Activated B cell treated with CpG ODN at 0.5 μM for 24 hours (primary cell): ENCODE data around the gene PTPN7. TPM values are rescaled to one million over a fixed set of nuclear protein-coding genes. Genes with fewer than 3 reads are reported as not detected.

Experiments
- ATAC-seq: fragments of 200-7000 bp; cut with Tn5 transposase; one replicate; pipeline ENCODE4 v1.10.0; 2021; ENCODE audit warnings: low read depth, mild to moderate bottlenecking, moderate library complexity
- CTCF ChIA-PET: fragments of 350-600 bp; sonication (Branson Sonifier 250); formaldehyde crosslinking; loops from one replicate; lab custom pipeline; 2021; ENCODE audit warnings: antibody characterized with exemption; lab: Charles Lee
- POLR2A ChIA-PET: fragments of 350-600 bp; sonication (Branson Sonifier 250); formaldehyde crosslinking; loops from one replicate; lab custom pipeline; 2021; ENCODE audit warnings: antibody characterized with exemption; lab: Charles Lee
- DNase-seq: peaks from one replicate; pipeline ENCODE4 v3.0.0; 2022
- H3K27ac Mint-ChIP-seq: one replicate; pipeline ENCODE4 v1.8.0; 2020; ENCODE audit warnings: mixed read lengths
- H3K27me3 Mint-ChIP-seq: one replicate; pipeline ENCODE4 v1.8.0; 2021; ENCODE audit warnings: mixed read lengths
- H3K36me3 Mint-ChIP-seq: one replicate; pipeline ENCODE4 v1.8.0; 2021; ENCODE audit warnings: low read depth, mixed read lengths
- H3K4me1 Mint-ChIP-seq: one replicate; pipeline ENCODE4 v1.8.0; 2021; ENCODE audit warnings: mixed read lengths
- H3K4me3 Mint-ChIP-seq: one replicate; pipeline ENCODE4 v1.8.0; 2020; ENCODE audit warnings: mild to moderate bottlenecking, mixed read lengths
- H3K9me3 Mint-ChIP-seq: one replicate; pipeline ENCODE4 v1.8.0; 2020; ENCODE audit warnings: mixed read lengths
- intact Hi-C: fragments of 100-400 bp; cut with micrococcal nuclease; formaldehyde crosslinking; loops from one replicate; pipeline ENCODE4 v1.15.1; 2024
- total RNA-seq: library from RNA; stranded (reverse); gene quantifications from 2 replicates; pipeline ENCODE4 v1.2.3, GENCODE V29; 2022
- TF ChIP-seq, protein P1 (sequence below): fragments of 200-600 bp; IDR thresholded peaks from one replicate; pipeline ENCODE4 v1.8.0; 2022; ENCODE audit warnings: antibody characterized with exemption, mild to moderate bottlenecking

The PTPN7 gene
- total RNA-seq, 1 donor from 2014 or later = 31.0 TPM

DNA sequence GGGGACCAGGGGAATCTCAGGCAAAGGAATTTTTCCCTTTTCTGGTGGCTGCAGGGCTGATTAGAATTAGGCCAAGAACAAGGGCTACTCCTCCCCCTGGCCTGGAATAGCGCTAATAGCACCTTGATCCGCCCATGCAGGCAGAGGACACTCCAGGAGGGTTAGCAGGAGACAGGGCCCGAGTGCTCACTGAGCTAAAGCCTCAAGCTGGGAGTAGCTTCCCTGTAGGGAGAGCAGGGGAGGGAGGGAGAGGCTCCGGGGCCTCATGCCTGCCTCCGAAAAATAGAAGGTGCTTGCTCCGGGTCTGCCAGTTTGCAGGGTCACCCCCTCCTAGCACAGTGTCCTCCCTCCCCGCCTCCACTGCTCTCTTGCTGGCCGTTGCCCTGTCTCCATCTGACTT is 3.8 kb downstream of the PTPN7 start:
- CTCF ChIA-PET = interaction anchor here (2.9 to 3.1 kb wide), 2 partner anchors 157 to 160 kb away, joined by 12 to 29 read pairs; no protein-coding TSS in a partner anchor
- Mint-ChIP-seq H3K4me1 (peaks cover 54% of the 10 kb centered on the region), H3K27me3 (no peaks in the 10 kb centered on the region), H3K27ac (no peak overlapping the region), H3K4me3 (no peak overlapping the region), H3K36me3 (peaks cover 45% of the 10 kb centered on the region), H3K9me3 (no peaks in the 10 kb centered on the region)
- intact Hi-C loops = no loop called here
- no peak for ATAC-seq
- POLR2A ChIA-PET = interaction anchor here (1.0 kb wide), 1 partner anchor 10 kb away, joined by 3 read pairs; no protein-coding TSS in a partner anchor
- DNase-seq = no peak
- TF ChIP-seq, protein P1, sequence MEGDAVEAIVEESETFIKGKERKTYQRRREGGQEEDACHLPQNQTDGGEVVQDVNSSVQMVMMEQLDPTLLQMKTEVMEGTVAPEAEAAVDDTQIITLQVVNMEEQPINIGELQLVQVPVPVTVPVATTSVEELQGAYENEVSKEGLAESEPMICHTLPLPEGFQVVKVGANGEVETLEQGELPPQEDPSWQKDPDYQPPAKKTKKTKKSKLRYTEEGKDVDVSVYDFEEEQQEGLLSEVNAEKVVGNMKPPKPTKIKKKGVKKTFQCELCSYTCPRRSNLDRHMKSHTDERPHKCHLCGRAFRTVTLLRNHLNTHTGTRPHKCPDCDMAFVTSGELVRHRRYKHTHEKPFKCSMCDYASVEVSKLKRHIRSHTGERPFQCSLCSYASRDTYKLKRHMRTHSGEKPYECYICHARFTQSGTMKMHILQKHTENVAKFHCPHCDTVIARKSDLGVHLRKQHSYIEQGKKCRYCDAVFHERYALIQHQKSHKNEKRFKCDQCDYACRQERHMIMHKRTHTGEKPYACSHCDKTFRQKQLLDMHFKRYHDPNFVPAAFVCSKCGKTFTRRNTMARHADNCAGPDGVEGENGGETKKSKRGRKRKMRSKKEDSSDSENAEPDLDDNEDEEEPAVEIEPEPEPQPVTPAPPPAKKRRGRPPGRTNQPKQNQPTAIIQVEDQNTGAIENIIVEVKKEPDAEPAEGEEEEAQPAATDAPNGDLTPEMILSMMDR = no peak

DNA sequence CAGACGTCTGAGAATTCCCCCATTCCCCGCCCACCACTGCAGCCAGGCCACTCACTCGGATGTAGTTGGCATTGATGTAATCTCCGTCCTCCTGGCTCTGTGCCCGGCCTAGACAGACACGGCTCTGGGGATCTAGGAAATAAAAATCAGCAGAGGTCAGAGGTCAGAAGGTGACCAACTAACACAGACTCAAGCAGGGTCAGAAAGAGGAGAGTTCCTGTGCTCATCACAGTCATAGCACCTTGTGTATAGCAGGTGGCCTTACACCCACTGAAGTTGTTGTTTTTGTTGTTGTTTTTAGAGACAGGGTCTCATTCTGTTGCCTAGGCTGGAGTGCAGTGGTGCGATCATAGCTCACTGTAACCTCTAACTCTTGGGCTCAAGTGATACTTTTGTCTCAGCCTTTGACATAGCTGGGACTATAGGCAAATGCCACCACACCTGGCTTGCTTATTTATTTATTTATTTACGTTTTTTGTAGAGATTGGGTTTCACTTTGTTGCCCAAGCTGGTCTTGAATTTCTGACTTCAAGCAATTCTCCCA is 4.9 kb downstream of the PTPN7 start:
- Mint-ChIP-seq H3K9me3 (no peaks in the 10 kb centered on the region), H3K27me3 (no peaks in the 10 kb centered on the region), H3K4me3 (no peak overlapping the region), H3K27ac (peak overlapping the region; percentile 46), H3K4me1 (peaks cover 44% of the 10 kb centered on the region), H3K36me3 (peaks cover 54% of the 10 kb centered on the region)
- intact Hi-C loops = loop anchor here (1.0 kb wide), 1 partner anchor 160 kb away; no protein-coding TSS in a partner anchor
- no peak for ATAC-seq
- CTCF ChIA-PET = interaction anchor here (0.6 to 3.1 kb wide), 20 partner anchors 8 to 194 kb away, joined by 3 to 29 read pairs (median 4); partner anchors contain the start of gene LGR6
- POLR2A ChIA-PET = interaction anchor here (0.7 to 1.1 kb wide), 3 partner anchors 7 to 12 kb away, joined by 3 to 6 read pairs (median 3); no protein-coding TSS in a partner anchor
- DNase-seq = no peak
- TF ChIP-seq, protein P1 = no peak

DNA sequence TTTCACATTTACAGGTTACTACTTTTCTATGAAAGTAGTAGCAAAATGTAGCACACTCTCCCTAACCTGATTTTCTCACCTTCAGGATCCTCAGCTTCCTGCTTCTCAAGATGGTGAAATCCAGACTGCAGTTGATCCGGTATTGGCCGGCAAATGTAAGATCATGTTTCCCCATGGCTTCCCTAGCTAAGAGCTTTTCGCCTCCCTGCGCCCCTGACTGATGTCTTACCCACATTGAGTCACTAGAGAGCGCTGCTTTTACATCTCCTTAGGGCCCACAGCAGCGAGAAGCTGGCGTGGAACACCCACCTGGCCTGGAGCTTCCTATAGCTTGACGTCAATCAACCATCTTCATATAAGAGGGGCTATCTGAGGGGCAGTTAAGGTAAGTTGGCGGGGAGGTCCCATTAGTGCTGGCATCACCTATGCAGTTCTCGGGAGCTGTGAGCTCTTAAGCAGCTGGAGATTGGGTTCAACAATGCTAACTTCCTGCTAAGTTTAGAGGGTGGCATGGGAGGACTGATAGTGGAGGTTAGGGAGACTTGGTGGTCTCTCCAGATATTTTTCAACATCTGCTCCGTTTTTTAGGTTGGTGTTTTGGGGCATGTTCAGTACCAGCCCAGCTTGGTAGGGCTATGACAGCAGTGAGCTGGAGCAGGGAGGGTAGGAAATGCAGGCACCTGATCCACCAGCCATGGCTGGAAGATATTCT is 5.5 kb downstream of the PTPN7 start:
- H3K36me3 Mint-ChIP-seq = peaks cover 57% of the 10 kb centered on the region
- intact Hi-C loops = loop anchor here (1.0 kb wide), 1 partner anchor 160 kb away; no protein-coding TSS in a partner anchor
- no peak overlapping the region for H3K27ac Mint-ChIP-seq
- no peak overlapping the region for H3K4me3 Mint-ChIP-seq
- ChIA-PET POLR2A (interaction anchor here (0.7 to 1.1 kb wide), 2 partner anchors 8 to 12 kb away, joined by 3 to 6 read pairs; no protein-coding TSS in a partner anchor), CTCF (interaction anchor here (0.6 to 3.1 kb wide), 22 partner anchors 9 to 194 kb away, joined by 3 to 29 read pairs (median 4); partner anchors contain the start of gene LGR6)
- TF ChIP-seq, protein P1 = no peak
- H3K4me1 Mint-ChIP-seq = peaks cover 37% of the 10 kb centered on the region
- no peaks in the 10 kb centered on the region for H3K9me3 Mint-ChIP-seq
- DNase-seq (no peak), ATAC-seq (peak; percentile 73)
- no peaks in the 10 kb centered on the region for H3K27me3 Mint-ChIP-seq

DNA sequence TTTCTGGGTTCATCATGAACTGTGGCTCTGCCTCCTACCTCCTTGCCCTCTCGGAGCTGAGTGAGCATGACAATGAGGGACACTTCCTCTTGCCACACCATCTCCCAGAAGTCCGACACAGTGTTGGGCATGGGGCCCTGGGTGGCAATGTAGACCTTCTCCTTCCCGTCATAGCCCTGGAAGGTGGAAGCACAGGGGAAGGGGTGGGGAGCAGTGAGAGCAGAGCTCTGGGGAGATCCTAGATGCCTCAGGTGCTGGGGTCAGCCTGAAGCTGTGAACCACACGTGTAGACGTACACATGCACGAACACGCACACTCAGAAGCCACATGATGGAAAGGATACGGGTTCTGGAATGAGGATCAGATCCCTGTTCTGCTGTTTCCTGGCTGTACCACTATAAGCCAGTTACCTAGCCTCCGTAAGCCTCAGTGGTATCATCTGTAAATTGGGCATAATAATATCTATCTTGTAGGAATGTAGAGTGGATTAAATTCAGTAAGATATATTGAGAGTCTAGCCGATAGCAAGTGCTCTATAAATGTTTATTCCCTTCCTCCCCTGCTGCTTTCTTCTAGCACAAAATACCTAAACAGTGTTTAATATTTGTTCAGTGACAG is 6.1 kb downstream of the PTPN7 start:
- intact Hi-C loops = no loop called here
- ATAC-seq (no peak), DNase-seq (no peak)
- Mint-ChIP-seq H3K9me3 (no peaks in the 10 kb centered on the region), H3K27me3 (no peaks in the 10 kb centered on the region), H3K27ac (no peak overlapping the region), H3K36me3 (peaks cover 59% of the 10 kb centered on the region), H3K4me1 (peaks cover 31% of the 10 kb centered on the region), H3K4me3 (no peak overlapping the region)
- ChIA-PET POLR2A (interaction anchor here (0.6 to 1.1 kb wide), 2 partner anchors 11 to 42 kb away, joined by 3 to 6 read pairs; no protein-coding TSS in a partner anchor), CTCF (interaction anchor here (0.9 to 3.1 kb wide), 21 partner anchors 9 to 195 kb away, joined by 3 to 29 read pairs (median 4); partner anchors contain the start of gene LGR6)
- TF ChIP-seq, protein P1 = no peak
